Motor neuron (in vitro differentiated cells): ENCODE results near the gene EIF5AL1. TPM values are rescaled to one million over a fixed set of nuclear protein-coding genes. Genes with fewer than 3 reads are reported as not detected.
A peak's percentile ranks its signal among the peaks of the same experiment; 100 is the strongest.
"Not testable (repeated sequence)": the region's sequence is repeated elsewhere in the genome, so short reads cannot be mapped to it uniquely, and the experiment has no call there.

Experiments
- ATAC-seq, 8 experiments: fragments of 200-7000 bp; cut with Tn5 transposase; replicated peaks in 6 of 8; 2 replicates each; pipeline ENCODE4 v1.8.0; 2021; ENCODE audit warnings: mild to moderate bottlenecking in 8 of 8, moderate library complexity in 8 of 8
- H3K27ac ChIP-seq, 2 donors: fragments of 250-450 bp; sonication (Bioruptor Pico); 2 replicates each; pipeline ENCODE4 v1.9.0; 2021; ENCODE audit warnings: antibody characterized with exemption in 2 of 2, mild to moderate bottlenecking in 2 of 2, moderate library complexity in 1 of 2
- H3K4me1 ChIP-seq, 2 donors: fragments of 250-450 bp; sonication (Bioruptor Pico); replicated peaks in 1 of 2; 2 replicates each; pipeline ENCODE4 v1.6.1; 2021; ENCODE audit warnings: antibody characterized with exemption in 2 of 2, mild to moderate bottlenecking in 2 of 2, moderate library complexity in 1 of 2
- H3K4me3 ChIP-seq, 5 donors: fragments of 250-450 bp; sonication (Bioruptor Pico); 2 replicates each; pipeline ENCODE4 v1.9.0; 2021; ENCODE audit warnings: antibody characterized with exemption in 5 of 5, mild to moderate bottlenecking in 5 of 5, moderate library complexity in 4 of 5
- WGBS, 10 experiments: fragments of 450-650 bp; shearing (Covaris generic); methylation state at CpG; one replicate each; pipeline ENCODE4 v1.0.0; 2022; 5-methylcytosine and 5-hydroxymethylcytosine counted together
- in situ Hi-C, 9 experiments: fragments of 400-800 bp; cut with MboI; loops; one replicate each; pipeline ENCODE4 v1.15.0; 2021; ENCODE audit warnings: low sequenced_read_pairs in 9 of 9, low pct_unique_long_range_greater_than_20kb in 2 of 9; ENCODE audit not compliant: unreplicated experiment in 9 of 9
- total RNA-seq, 8 experiments: library from RNA; unstranded; fragments of 300-600 nt; gene quantifications; 2 replicates each; pipeline versions ENCODE4 v1.2.3 to v1.2.4, GENCODE V29; 2022

EIF5AL1 gene
- total RNA-seq, 8 experiments from 2014 or later: 0.05 to 0.66 (median 0.23) TPM

GRCh38 chr10:79507440-79508167 is 4.7 kb upstream of the EIF5AL1 start:
- no peak overlapping the region for H3K4me3 ChIP-seq
- no peaks in the 10 kb centered on the region for H3K4me1 ChIP-seq
- 50 to 100% (median 80%) methylated on average over 1 to 7 of the region's 9 CpGs; no CpG with 5 or more reads in 1 of the 10 experiments for WGBS, 10 experiments
- no peak for ATAC-seq
- H3K27ac ChIP-seq: no peak overlapping the region
- in situ Hi-C loops: no loop called here

GRCh38 chr10:79508245-79508644 is 4.1 kb upstream of the EIF5AL1 start:
- in situ Hi-C loops, H3K27ac ChIP-seq, H3K4me3 ChIP-seq, H3K4me1 ChIP-seq: not testable (repeated sequence)
- WGBS, 10 experiments: 40 to 80% methylated on average over 1 of the region's 4 CpGs; no CpG with 5 or more reads in 8 of the 10 experiments
- peak in 6 of 8 experiments; percentile 9 to 77 (median 48) for ATAC-seq

GRCh38 chr10:79509306-79509933 is 2.9 kb upstream of the EIF5AL1 start:
- WGBS, 10 experiments: no CpG with 5 or more reads among the region's 3 CpGs
- H3K4me3 ChIP-seq, H3K27ac ChIP-seq, in situ Hi-C loops, H3K4me1 ChIP-seq: not testable (repeated sequence)
- ATAC-seq: peak in 6 of 8 experiments; percentile 46 to 94 (median 76)

DNA sequence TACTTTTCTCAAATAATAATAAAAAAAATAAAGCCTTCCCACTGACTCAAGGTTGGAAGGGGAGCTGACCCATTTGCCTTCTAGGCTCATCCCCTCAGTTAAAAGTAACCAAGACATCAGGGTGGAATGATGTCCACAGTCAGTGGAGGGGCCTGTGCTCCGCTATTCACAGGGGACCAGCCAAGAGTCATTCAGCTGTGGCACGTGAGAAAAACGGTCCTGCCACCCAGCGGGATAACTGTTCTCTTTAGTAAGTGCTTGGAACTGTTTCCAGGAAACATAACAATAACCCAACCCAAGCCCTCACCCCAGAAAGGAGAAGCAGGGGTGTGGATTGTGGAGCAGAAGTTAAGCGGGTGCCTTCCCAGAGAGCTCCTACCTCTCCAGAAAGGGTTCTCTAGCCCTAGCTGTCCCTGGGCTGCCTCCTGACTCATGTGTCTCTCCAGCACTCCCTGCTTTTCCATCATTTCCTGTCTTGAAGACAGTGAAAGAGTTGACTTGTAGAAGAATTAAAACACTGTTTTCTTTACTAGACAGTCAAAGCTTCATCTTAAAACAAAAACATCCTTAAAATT is 2.3 kb upstream of the EIF5AL1 start:
- WGBS, 10 experiments: no CpG with 5 or more reads among the region's 5 CpGs
- H3K4me1 ChIP-seq, in situ Hi-C loops, H3K27ac ChIP-seq, H3K4me3 ChIP-seq: not testable (repeated sequence)
- peak in 5 of 8 experiments; percentile 12 to 86 (median 30) for ATAC-seq

DNA sequence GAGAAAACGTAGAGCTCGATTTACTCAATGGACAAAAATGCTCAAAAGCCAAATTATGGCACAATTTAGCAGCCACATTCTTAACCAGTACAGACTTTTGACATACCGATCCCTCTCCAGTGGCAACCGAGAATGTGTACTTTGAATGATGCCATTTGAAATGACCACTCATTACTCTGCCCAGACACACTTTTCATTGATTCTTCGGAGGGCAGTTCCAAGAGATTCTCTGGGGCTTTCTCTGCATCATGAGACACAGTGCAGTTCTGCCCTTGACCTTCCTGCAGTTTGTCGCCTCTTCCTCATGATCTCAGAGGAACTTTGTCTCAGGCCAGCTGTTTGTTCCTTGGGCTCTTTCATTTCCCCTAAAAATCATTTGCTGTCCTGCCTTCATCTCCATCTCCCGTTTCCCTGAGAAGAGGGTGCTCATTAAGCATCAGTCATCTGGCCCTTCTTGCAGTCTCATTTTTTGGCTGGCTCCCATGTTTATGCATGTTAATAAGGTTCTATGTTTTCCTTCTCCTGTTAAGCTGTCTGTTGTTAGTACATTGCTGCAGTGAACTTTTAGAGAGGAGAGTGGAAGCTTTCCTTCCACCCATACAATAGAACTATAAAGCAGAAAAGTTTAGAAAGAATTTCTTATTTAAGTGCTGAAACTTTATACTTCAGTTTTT is 4.3 kb downstream of the EIF5AL1 start:
- H3K4me3 ChIP-seq, in situ Hi-C loops, H3K27ac ChIP-seq, H3K4me1 ChIP-seq: not testable (repeated sequence)
- WGBS, 10 experiments: 60% methylated on average over 1 of the region's 7 CpGs; no CpG with 5 or more reads in 9 of the 10 experiments
- peak in 4 of 8 experiments; percentile 46 to 71 (median 50) for ATAC-seq

GRCh38 chr10:79517567-79517966 is 5.2 kb downstream of the EIF5AL1 start:
- in situ Hi-C loops, H3K4me3 ChIP-seq, H3K27ac ChIP-seq, H3K4me1 ChIP-seq: not testable (repeated sequence)
- ATAC-seq: peak in 3 of 8 experiments; percentile 60 to 85 (median 80)
- no CpG with 5 or more reads among the region's 4 CpGs for WGBS, 10 experiments

DNA sequence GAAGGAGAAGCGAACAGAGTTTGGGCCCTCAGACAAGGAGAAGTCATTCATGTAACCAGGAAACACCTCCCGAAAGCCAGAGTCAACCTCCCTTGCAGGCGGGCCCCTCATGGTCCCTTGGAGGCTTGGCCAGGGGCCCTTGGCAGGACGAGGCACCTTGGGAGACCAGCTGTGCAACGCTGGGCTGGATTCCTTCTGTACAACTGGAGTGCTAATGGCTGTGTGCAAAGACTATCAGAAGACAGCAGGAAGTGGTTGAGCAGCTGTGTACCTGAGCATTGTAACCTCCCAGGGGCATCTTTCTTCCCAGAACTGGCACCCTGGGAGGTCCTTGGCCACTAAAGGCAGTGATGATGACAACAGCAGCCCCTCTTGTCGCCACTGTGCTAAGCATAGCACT is 9.4 kb downstream of the EIF5AL1 start:
- H3K4me3 ChIP-seq, ATAC-seq, in situ Hi-C loops, H3K4me1 ChIP-seq, H3K27ac ChIP-seq: not testable (repeated sequence)
- WGBS, 10 experiments: 76 to 100% methylated on average over 1 to 4 of the region's 6 CpGs; no CpG with 5 or more reads in 8 of the 10 experiments

DNA sequence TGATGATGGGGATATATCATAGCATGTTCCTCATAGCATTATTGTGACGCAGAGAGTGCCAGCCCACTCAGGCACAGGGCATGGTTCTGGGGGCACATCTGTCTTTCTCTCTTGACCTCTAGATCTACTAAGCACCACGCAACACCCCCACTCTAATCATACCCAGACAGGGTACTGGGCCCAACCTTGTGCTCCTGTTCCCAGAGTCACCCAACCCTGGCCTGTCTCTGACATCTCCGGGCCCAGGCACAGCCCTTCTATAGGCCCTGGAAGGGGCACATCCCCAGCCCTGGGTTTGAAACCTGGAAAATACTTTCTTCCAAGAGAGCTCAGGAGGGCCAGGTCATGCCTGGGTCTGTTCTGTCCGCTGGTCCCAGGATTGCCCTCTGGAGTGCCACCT is 10.1 kb downstream of the EIF5AL1 start:
- H3K4me1 ChIP-seq, H3K4me3 ChIP-seq, H3K27ac ChIP-seq, in situ Hi-C loops: not testable (repeated sequence)
- ATAC-seq: peak in 1 of 8 experiments; percentile 33
- WGBS, 10 experiments: 100% methylated on average over 1 of the region's 4 CpGs; no CpG with 5 or more reads in 9 of the 10 experiments

- H3K27ac ChIP-seq, in situ Hi-C loops, ATAC-seq, H3K4me3 ChIP-seq, H3K4me1 ChIP-seq: not testable (repeated sequence)
- no CpG with 5 or more reads among the region's 13 CpGs for WGBS, 10 experiments
Observed at GRCh38 chr10:79523157-79523853, 11.0 kb downstream of the EIF5AL1 start.

DNA sequence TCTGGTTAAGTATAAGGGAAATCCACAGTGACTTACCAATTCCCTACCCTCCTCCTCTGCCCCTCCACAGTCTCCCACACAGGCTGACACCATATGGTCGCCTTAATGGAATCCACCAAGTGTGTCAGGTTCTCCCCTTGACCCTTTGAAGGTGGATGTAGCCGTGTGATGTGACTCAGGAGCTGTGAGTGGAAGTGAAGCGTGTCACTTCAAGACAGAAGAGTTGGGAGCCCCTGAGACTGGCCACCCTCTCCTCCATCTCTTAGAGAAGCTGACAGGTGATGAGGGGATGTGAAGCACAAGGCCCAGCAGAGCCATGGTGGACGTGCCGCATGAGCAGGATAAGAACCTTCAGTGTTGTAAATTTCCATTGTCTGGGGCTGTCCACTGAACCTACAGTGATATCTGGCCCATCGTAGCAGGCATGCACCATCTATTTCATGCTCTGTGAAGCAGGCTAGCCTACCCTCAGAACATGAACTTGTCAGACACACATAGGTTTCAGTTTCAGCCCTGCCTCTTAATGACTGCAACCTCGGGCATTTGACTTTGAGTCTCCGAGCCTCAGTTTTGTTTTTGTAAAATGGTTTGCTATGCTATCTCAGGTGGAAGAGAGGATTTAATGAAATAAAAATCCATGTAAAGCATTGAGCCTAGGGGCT is 12.8 kb downstream of the EIF5AL1 start:
- H3K27ac ChIP-seq, H3K4me3 ChIP-seq, ATAC-seq, H3K4me1 ChIP-seq, in situ Hi-C loops: not testable (repeated sequence)
- 100% methylated on average over 1 of the region's 8 CpGs; no CpG with 5 or more reads in 9 of the 10 experiments for WGBS, 10 experiments

GRCh38 chr10:79528261-79528660 is 15.9 kb downstream of the EIF5AL1 start:
- H3K4me1 ChIP-seq, ATAC-seq, H3K27ac ChIP-seq, in situ Hi-C loops, H3K4me3 ChIP-seq: not testable (repeated sequence)
- no CpG with 5 or more reads among the region's 4 CpGs for WGBS, 10 experiments

- H3K4me3 ChIP-seq, H3K27ac ChIP-seq, H3K4me1 ChIP-seq, in situ Hi-C loops, ATAC-seq: not testable (repeated sequence)
- 50 to 88% (median 83%) methylated on average over 2 to 7 of the region's 11 CpGs; no CpG with 5 or more reads in 4 of the 10 experiments for WGBS, 10 experiments
Observed at GRCh38 chr10:79533142-79533902, 21.0 kb downstream of the EIF5AL1 start.
